Measurements from ENCODE around the gene GPM6B. TPM values are rescaled to one million over a fixed set of nuclear protein-coding genes. Genes with fewer than 3 reads are reported as not detected.

GPM6B gene
- total and polyA plus RNA-seq, 10 donors, result 2.0 to 67.1 (median 23.7) TPM

DNA sequence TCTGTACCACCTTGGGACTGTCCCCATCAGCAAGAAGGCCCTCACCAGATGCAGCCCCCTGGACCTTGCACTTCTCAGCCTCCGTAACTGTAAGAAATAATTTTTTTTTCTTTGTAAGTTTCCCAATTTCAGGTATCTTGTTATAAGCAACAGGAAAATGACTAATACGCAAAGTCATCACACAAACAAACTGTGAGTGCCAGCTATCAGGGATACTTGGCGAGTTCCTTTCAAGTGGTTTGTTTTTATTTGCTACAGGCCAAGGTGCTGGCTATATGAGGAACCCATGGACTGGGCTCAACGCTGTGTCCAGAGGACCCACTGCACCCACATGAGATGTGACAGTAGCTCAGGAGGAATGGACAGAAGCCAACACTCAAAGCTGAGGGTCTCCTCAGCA is 11.5 kb upstream of the GPM6B start:
- Histone ChIP-seq H3K9me3 (no peaks in the 10 kb centered on the region), H3K36me3 (no peaks in the 10 kb centered on the region), H3K27ac (no peak overlapping the region), H3K4me3 (no peak overlapping the region), H3K4me1 (no peaks in the 10 kb centered on the region), H3K27me3 (replicated peaks in 1 of 7) (peaks cover 0 to 16% (median 0%) of the 10 kb centered on the region in 7 donors)
- intact Hi-C loops (cut with DNase I; ENCODE audit: low total_unique reads), result no loop called here
- WGBS, 5 donors, result 79 to 92% (median 87%) methylated on average over 3 to 4 of the region's 4 CpGs
- DNase-seq, result no peak
- TF ChIP-seq POLR2AphosphoS5 (IDR thresholded peaks at IDR 0.05), result no peak
- TF ChIP-seq CTCF (IDR thresholded peaks at IDR 0.05 in 8 of 11, conservative IDR thresholded peaks at IDR 0.05 in 3 of 11), result no peak
- TF ChIP-seq POLR2A (IDR thresholded peaks at IDR 0.05), result no peak

GRCh38 chrX:13827298-13828090 is 10.6 kb upstream of the GPM6B start:
- H3K4me1 ChIP-seq, result no peaks in the 10 kb centered on the region

DNA sequence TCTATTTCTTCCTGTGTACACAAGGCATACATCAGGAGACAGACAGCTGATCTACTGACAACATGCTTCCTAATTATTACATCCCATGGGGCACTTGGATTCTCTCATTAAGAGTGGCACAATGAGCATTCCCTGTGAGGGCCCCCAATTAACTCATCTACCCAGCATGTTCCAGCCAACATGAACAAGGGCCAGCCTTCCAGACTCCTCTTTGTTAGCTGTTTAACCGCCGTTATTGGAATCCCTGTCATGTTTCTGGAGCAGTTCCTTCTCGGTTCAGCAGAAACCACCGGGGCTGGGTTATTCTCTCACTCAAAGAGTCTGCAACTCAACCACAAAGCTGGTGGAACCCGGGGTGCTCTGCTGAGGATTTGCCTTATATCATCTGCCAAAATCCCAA is 9.9 kb upstream of the GPM6B start:
- no peak overlapping the region for H3K27ac ChIP-seq
- H3K4me1 ChIP-seq, result no peaks in the 10 kb centered on the region
- TF ChIP-seq POLR2AphosphoS5 (IDR thresholded peaks at IDR 0.05) (no peak), CTCF (IDR thresholded peaks at IDR 0.05 in 8 of 11, conservative IDR thresholded peaks at IDR 0.05 in 3 of 11) (no peak), POLR2A (IDR thresholded peaks at IDR 0.05) (no peak)
- no peaks in the 10 kb centered on the region for H3K36me3 ChIP-seq
- no peak for DNase-seq
- no peaks in the 10 kb centered on the region for H3K9me3 ChIP-seq
- intact Hi-C loops (cut with DNase I; ENCODE audit: low total_unique reads), result no loop called here
- WGBS, 5 donors, result 83 to 95% (median 90%) methylated on average over 5 of the region's 5 CpGs
- H3K27me3 ChIP-seq (replicated peaks in 1 of 7), result peaks cover 0 to 10% (median 0%) of the 10 kb centered on the region in 7 donors
- H3K4me3 ChIP-seq, result no peak overlapping the region

More at GRCh38 chrX:13827298-13828090, 10.6 kb upstream of the GPM6B start:
- Histone ChIP-seq H3K4me3 (no peak overlapping the region), H3K36me3 (no peaks in the 10 kb centered on the region), H3K9me3 (no peaks in the 10 kb centered on the region), H3K27me3 (replicated peaks in 1 of 7) (peaks cover 0 to 10% (median 0%) of the 10 kb centered on the region in 7 donors), H3K27ac (no peak overlapping the region)
- TF ChIP-seq POLR2A (IDR thresholded peaks at IDR 0.05) (no peak), POLR2AphosphoS5 (IDR thresholded peaks at IDR 0.05) (no peak), CTCF (IDR thresholded peaks at IDR 0.05 in 8 of 11, conservative IDR thresholded peaks at IDR 0.05 in 3 of 11) (no peak)
- intact Hi-C loops (cut with DNase I; ENCODE audit: low total_unique reads), result no loop called here
- 78 to 95% (median 93%) methylated on average over 7 to 9 of the region's 9 CpGs for WGBS, 5 donors
- no peak for DNase-seq

- Histone ChIP-seq H3K4me3 (no peak overlapping the region), H3K9me3 (no peaks in the 10 kb centered on the region), H3K27ac (no peak overlapping the region), H3K36me3 (no peaks in the 10 kb centered on the region), H3K4me1 (no peaks in the 10 kb centered on the region), H3K27me3 (replicated peaks in 1 of 7) (peaks cover 0 to 10% (median 0%) of the 10 kb centered on the region in 7 donors)
- no peak for DNase-seq
- intact Hi-C loops (cut with DNase I; ENCODE audit: low total_unique reads), result no loop called here
- TF ChIP-seq POLR2A (IDR thresholded peaks at IDR 0.05), result no peak
- TF ChIP-seq POLR2AphosphoS5 (IDR thresholded peaks at IDR 0.05), result no peak
- no peak for TF ChIP-seq CTCF (IDR thresholded peaks at IDR 0.05 in 8 of 11, conservative IDR thresholded peaks at IDR 0.05 in 3 of 11)
- 73 to 86% (median 76%) methylated on average over 6 of the region's 6 CpGs for WGBS, 5 donors
Observed at GRCh38 chrX:13825178-13825762, 8.4 kb upstream of the GPM6B start.
